GM21515 (cell line): ENCODE measurements around the gene BLMH.
"Not testable (repeated sequence)": the region's sequence is repeated elsewhere in the genome, so short reads cannot be mapped to it uniquely, and the experiment has no call there.

Experiments used
- ATAC-seq: cut with Tn5 transposase; IDR thresholded peaks from one replicate; pipeline ENCODE4 v1.9.1; 2021; ENCODE audit not compliant: unreplicated experiment

BLMH gene

GRCh38 chr17:30230596-30231125, 61.1 kb downstream of the BLMH start:
- no peak for ATAC-seq

GRCh38 chr17:30230009-30230408, 61.7 kb downstream of the BLMH start:
- not testable (repeated sequence) for ATAC-seq

- ATAC-seq: no peak
Observed at GRCh38 chr17:30229012-30229411, 62.7 kb downstream of the BLMH start.

GRCh38 chr17:30228011-30228410, 63.7 kb downstream of the BLMH start:
- ATAC-seq: no peak

GRCh38 chr17:30226878-30227277, 64.9 kb downstream of the BLMH start:
- no peak for ATAC-seq

GRCh38 chr17:30225919-30226553, 65.7 kb downstream of the BLMH start:
- ATAC-seq: no peak

GRCh38 chr17:30225112-30225511, 66.6 kb downstream of the BLMH start:
- no peak for ATAC-seq

- no peak for ATAC-seq
Observed at GRCh38 chr17:30224419-30224960, 67.3 kb downstream of the BLMH start.

- ATAC-seq: no peak
Observed at GRCh38 chr17:30222721-30223175, 69.0 kb downstream of the BLMH start.

- ATAC-seq: no peak
Observed at GRCh38 chr17:30222251-30222650, 69.5 kb downstream of the BLMH start.

- no peak for ATAC-seq
Observed at GRCh38 chr17:30221346-30221745, 70.4 kb downstream of the BLMH start.

GRCh38 chr17:30220414-30220813, 71.3 kb downstream of the BLMH start:
- no peak for ATAC-seq

GRCh38 chr17:30219833-30220232, 71.9 kb downstream of the BLMH start:
- ATAC-seq: no peak

- no peak for ATAC-seq
Observed at GRCh38 chr17:30219315-30219714, 72.4 kb downstream of the BLMH start.

GRCh38 chr17:30218799-30219198, 72.9 kb downstream of the BLMH start:
- ATAC-seq: no peak

GRCh38 chr17:30217746-30218245, 73.9 kb downstream of the BLMH start:
- no peak for ATAC-seq

GRCh38 chr17:30217054-30217453, 74.7 kb downstream of the BLMH start:
- no peak for ATAC-seq

GRCh38 chr17:30212750-30213149, 79.0 kb downstream of the BLMH start:
- no peak for ATAC-seq

- ATAC-seq: no peak
Observed at GRCh38 chr17:30211371-30211770, 80.4 kb downstream of the BLMH start.

GRCh38 chr17:30210901-30211300, 80.8 kb downstream of the BLMH start:
- ATAC-seq: no peak

GRCh38 chr17:30210366-30210765, 81.4 kb downstream of the BLMH start:
- no peak for ATAC-seq

GRCh38 chr17:30209930-30210329, 81.8 kb downstream of the BLMH start:
- no peak for ATAC-seq

GRCh38 chr17:30208214-30208613, 83.5 kb downstream of the BLMH start:
- no peak for ATAC-seq
